H9 (cell line): Measurements from ENCODE around the gene BTN3A1. TPM values are rescaled to one million over a fixed set of nuclear protein-coding genes. Genes with fewer than 3 reads are reported as not detected.

ENCODE experiments used
- DNase-seq: peaks from one replicate; pipeline ENCODE4 v3.0.0-alpha.2; 2017
- H2AFZ ChIP-seq: one replicate; pipeline ENCODE4 v1.6.1; 2013; ENCODE audit warnings: mild to moderate bottlenecking, low read length, control low read depth, moderate library complexity
- H2AK5ac ChIP-seq: 2 replicates; pipeline ENCODE4 v1.6.1; 2013; ENCODE audit warnings: low read length, control low read depth, mixed read lengths; ENCODE audit not compliant: insufficient read length
- H2BK120ac ChIP-seq: one replicate; pipeline ENCODE4 v1.6.1; 2013; ENCODE audit warnings: low read depth, mild to moderate bottlenecking, low read length, control low read depth, inconsistent platforms; ENCODE audit not compliant: poor library complexity, severe bottlenecking
- H2BK12ac ChIP-seq: 2 replicates; pipeline ENCODE4 v1.6.1; 2013; ENCODE audit warnings: low read length, control low read depth, mixed read lengths, low read depth; ENCODE audit not compliant: insufficient read length
- H2BK15ac ChIP-seq: 2 replicates; pipeline ENCODE4 v1.6.1; 2013; ENCODE audit warnings: low read depth, low read length, control low read depth
- H2BK20ac ChIP-seq: one replicate; pipeline ENCODE4 v1.6.1; 2013; ENCODE audit warnings: low read depth, mild to moderate bottlenecking, low read length, control low read depth, inconsistent platforms; ENCODE audit not compliant: poor library complexity, severe bottlenecking
- H2BK5ac ChIP-seq: 2 replicates; pipeline ENCODE4 v1.6.1; 2013; ENCODE audit warnings: low read length, control low read depth, mixed read lengths; ENCODE audit not compliant: insufficient read length
- H3K14ac ChIP-seq: 2 replicates; pipeline ENCODE4 v1.6.1; 2013; ENCODE audit warnings: low read length, control low read depth; ENCODE audit not compliant: insufficient read depth
- H3K18ac ChIP-seq: 2 replicates; pipeline ENCODE4 v1.6.1; 2013; ENCODE audit warnings: low read depth, mild to moderate bottlenecking, mixed read lengths, low read length, control low read depth; ENCODE audit not compliant: insufficient read length
- H3K23ac ChIP-seq: 2 replicates; pipeline ENCODE4 v1.6.1; 2013; ENCODE audit warnings: low read length, control low read depth, mixed read lengths, low read depth; ENCODE audit not compliant: insufficient read length
- H3K23me2 ChIP-seq: 2 replicates; pipeline ENCODE4 v1.6.1; 2013; ENCODE audit warnings: low read depth, mild to moderate bottlenecking, mixed read lengths, low read length, control low read depth; ENCODE audit not compliant: insufficient read length, poor library complexity, severe bottlenecking
- H3K27ac ChIP-seq: 2 replicates; pipeline ENCODE4 v1.5.1; 2013; ENCODE audit warnings: low read length, control low read depth, mixed read lengths, low read depth; ENCODE audit not compliant: insufficient read length
- H3K27me3 ChIP-seq: 2 replicates; pipeline ENCODE4 v1.6.1; 2013; ENCODE audit warnings: low read length, control low read depth, inconsistent platforms; ENCODE audit not compliant: insufficient read depth
- H3K4ac ChIP-seq: 2 replicates; pipeline ENCODE4 v1.6.1; 2013; ENCODE audit warnings: low read depth, mild to moderate bottlenecking, control low read depth, inconsistent platforms, low read length, moderate library complexity
- H3K4me1 ChIP-seq: 2 replicates; pipeline ENCODE4 v1.6.1; 2013; ENCODE audit warnings: low read length, control low read depth, inconsistent platforms; ENCODE audit not compliant: insufficient read depth
- H3K4me2 ChIP-seq: 2 replicates; pipeline ENCODE4 v1.6.1; 2013; ENCODE audit warnings: low read length, control low read depth, mixed read lengths; ENCODE audit not compliant: insufficient read length, insufficient read depth
- H3K56ac ChIP-seq: 2 replicates; pipeline ENCODE4 v1.6.1; 2013; ENCODE audit warnings: low read depth, mild to moderate bottlenecking, mixed read lengths, low read length, control low read depth; ENCODE audit not compliant: insufficient read length
- H3K79me1 ChIP-seq: 2 replicates; pipeline ENCODE4 v1.6.1; 2013; ENCODE audit warnings: low read depth, mild to moderate bottlenecking, moderate library complexity, low read length, control low read depth, inconsistent platforms; ENCODE audit not compliant: insufficient read depth, poor library complexity, severe bottlenecking
- H3K79me2 ChIP-seq: 2 replicates; pipeline ENCODE4 v1.6.1; 2013; ENCODE audit warnings: low read length, control low read depth, inconsistent platforms; ENCODE audit not compliant: insufficient read depth
- H3K9ac ChIP-seq: 2 replicates; pipeline ENCODE4 v1.6.1; 2013; ENCODE audit warnings: low read length, control low read depth, mixed read lengths; ENCODE audit not compliant: insufficient read length; ENCODE audit errors: extremely low read depth
- H3K9me3 ChIP-seq: one replicate; pipeline ENCODE4 v1.6.1; 2013; ENCODE audit warnings: low read depth, low read length, inconsistent platforms; ENCODE audit not compliant: control insufficient read depth
- H3T11ph ChIP-seq: one replicate; pipeline ENCODE4 v1.6.1; 2013; ENCODE audit warnings: mild to moderate bottlenecking, low read length, control low read depth, inconsistent platforms
- H4K20me1 ChIP-seq: one replicate; pipeline ENCODE4 v1.6.1; 2013; ENCODE audit not compliant: control insufficient read depth, insufficient read length, insufficient read depth
- H4K5ac ChIP-seq: 2 replicates; pipeline ENCODE4 v1.6.1; 2013; ENCODE audit warnings: low read depth, mild to moderate bottlenecking, mixed read lengths, low read length, control low read depth; ENCODE audit not compliant: insufficient read length
- H4K8ac ChIP-seq: replicated peaks from 2 replicates; pipeline ENCODE4 v1.6.1; 2013; ENCODE audit warnings: low read length, control low read depth, mixed read lengths, low read depth; ENCODE audit not compliant: insufficient read length
- H4K91ac ChIP-seq: 2 replicates; pipeline ENCODE4 v1.6.1; 2013; ENCODE audit warnings: low read depth, mild to moderate bottlenecking, moderate library complexity, mixed read lengths, low read length, control low read depth; ENCODE audit not compliant: insufficient read length
- H3K27ac Mint-ChIP-seq, 3 experiments: 2 replicates in 2 of 3; 3 replicates in 1 of 3; pipeline ENCODE4 v1.8.0; 2020 to 2021; ENCODE audit warnings: mixed read lengths in 3 of 3, mild to moderate bottlenecking in 1 of 3, moderate library complexity in 1 of 3
- H3K27me3 Mint-ChIP-seq: 2 replicates; pipeline ENCODE4 v1.8.0; 2021; ENCODE audit warnings: low read depth, mild to moderate bottlenecking, moderate library complexity, mixed read lengths
- H3K36me3 Mint-ChIP-seq, 3 experiments: 2 replicates in 2 of 3; 3 replicates in 1 of 3; pipeline ENCODE4 v1.8.0; 2020 to 2021; ENCODE audit warnings: low read depth in 3 of 3, mixed read lengths in 3 of 3; ENCODE audit not compliant: insufficient read depth in 1 of 3
- H3K4me1 Mint-ChIP-seq, 2 experiments: 2 replicates each; pipeline ENCODE4 v1.8.0; 2020; ENCODE audit warnings: mixed read lengths in 2 of 2
- H3K4me3 Mint-ChIP-seq, 2 experiments: 2 replicates in 1 of 2; 3 replicates in 1 of 2; pipeline ENCODE4 v1.8.0; 2020 to 2021; ENCODE audit warnings: mild to moderate bottlenecking in 2 of 2, mixed read lengths in 2 of 2, moderate library complexity in 1 of 2
- H3K9me3 Mint-ChIP-seq, 2 experiments: 2 replicates in 1 of 2; 3 replicates in 1 of 2; pipeline ENCODE4 v1.8.0; 2020; ENCODE audit warnings: mild to moderate bottlenecking in 2 of 2, mixed read lengths in 2 of 2, moderate library complexity in 1 of 2
- WGBS: extraction: QIAGEN DNeasy Blood & Tissue Kit; methylation state at CpG from one replicate; pipeline ENCODE4 v1.1.7; 2013; ENCODE audit warnings: missing lambda C conversion rate, low lambda C conversion rate, mixed read lengths; ENCODE audit not compliant: insufficient read length; ENCODE audit errors: extremely low coverage; 5-methylcytosine and 5-hydroxymethylcytosine counted together
- total RNA-seq: library from RNA; stranded (reverse); gene quantifications from 2 replicates; pipeline ENCODE4 v1.2.1, GENCODE V29; 2021
- TF ChIP-seq, protein P1 (sequence below): fragments of 200-600 bp; sonication (generic); conservative IDR thresholded peaks from 3 replicates; pipeline ENCODE4 v1.8.0; 2021; ENCODE audit warnings: antibody characterized with exemption, mild to moderate bottlenecking

Gene BTN3A1
- total RNA-seq, 1 experiment from 2014 or later: 2.5 TPM

DNA sequence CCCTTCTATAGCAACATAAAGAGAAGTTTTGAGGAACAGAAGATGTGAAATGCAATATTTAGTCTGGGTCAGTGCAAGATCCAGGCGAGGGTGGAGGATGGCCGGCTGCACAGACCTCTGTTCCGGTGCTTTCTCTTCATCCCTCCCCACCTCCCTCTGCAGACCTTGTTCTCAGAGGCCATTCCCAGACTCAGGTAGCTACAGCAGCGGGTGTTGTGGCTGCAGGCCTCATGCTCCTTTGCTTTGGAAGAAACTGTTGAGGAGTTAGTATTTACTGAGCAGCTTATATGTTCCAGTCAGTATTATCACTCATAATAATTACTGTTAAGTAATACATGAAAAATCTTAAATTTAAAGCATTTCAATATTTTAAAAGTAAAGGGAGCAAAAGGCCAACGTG lies 39.9 kb downstream of the BTN3A1 start:
- no peak overlapping the region for H3K27ac Mint-ChIP-seq
- H2AFZ ChIP-seq: no peak overlapping the region
- no peak overlapping the region for H3K18ac ChIP-seq

More for the DNA sequence above, 39.9 kb downstream of the BTN3A1 start:
- no peak overlapping the region for H4K5ac ChIP-seq
- H2BK5ac ChIP-seq: no peak overlapping the region
- no peak overlapping the region for H4K8ac ChIP-seq
- H3K27me3 ChIP-seq: no peaks in the 10 kb centered on the region
- no peak for DNase-seq
- H3K36me3 Mint-ChIP-seq: no peaks in the 10 kb centered on the region
- no peaks in the 10 kb centered on the region for H4K20me1 ChIP-seq
- H3K23me2 ChIP-seq: no peaks in the 10 kb centered on the region
- H2BK20ac ChIP-seq: no peak overlapping the region
- H3K9me3 Mint-ChIP-seq: no peaks in the 10 kb centered on the region
- no peaks in the 10 kb centered on the region for H3K4me1 Mint-ChIP-seq
- H2BK12ac ChIP-seq: no peak overlapping the region
- no peak overlapping the region; the same call in 1 of the 2 replicates for H3K14ac ChIP-seq
- no peaks in the 10 kb centered on the region for H3K4me1 ChIP-seq
- no peaks in the 10 kb centered on the region for H3K79me2 ChIP-seq
- no peaks in the 10 kb centered on the region for H3K79me1 ChIP-seq
- H2BK15ac ChIP-seq: no peak overlapping the region
- peaks cover 5% of the 10 kb centered on the region for H3K27me3 Mint-ChIP-seq
- H3K23ac ChIP-seq: no peak overlapping the region
- H3K4ac ChIP-seq: no peak overlapping the region
- no peaks in the 10 kb centered on the region for H3K9me3 ChIP-seq
- no peak overlapping the region for H3K4me3 Mint-ChIP-seq
- H2AK5ac ChIP-seq: no peak overlapping the region
- H3K9ac ChIP-seq: no peak overlapping the region
- no peak overlapping the region for H3K4me2 ChIP-seq
- TF ChIP-seq, protein P1, sequence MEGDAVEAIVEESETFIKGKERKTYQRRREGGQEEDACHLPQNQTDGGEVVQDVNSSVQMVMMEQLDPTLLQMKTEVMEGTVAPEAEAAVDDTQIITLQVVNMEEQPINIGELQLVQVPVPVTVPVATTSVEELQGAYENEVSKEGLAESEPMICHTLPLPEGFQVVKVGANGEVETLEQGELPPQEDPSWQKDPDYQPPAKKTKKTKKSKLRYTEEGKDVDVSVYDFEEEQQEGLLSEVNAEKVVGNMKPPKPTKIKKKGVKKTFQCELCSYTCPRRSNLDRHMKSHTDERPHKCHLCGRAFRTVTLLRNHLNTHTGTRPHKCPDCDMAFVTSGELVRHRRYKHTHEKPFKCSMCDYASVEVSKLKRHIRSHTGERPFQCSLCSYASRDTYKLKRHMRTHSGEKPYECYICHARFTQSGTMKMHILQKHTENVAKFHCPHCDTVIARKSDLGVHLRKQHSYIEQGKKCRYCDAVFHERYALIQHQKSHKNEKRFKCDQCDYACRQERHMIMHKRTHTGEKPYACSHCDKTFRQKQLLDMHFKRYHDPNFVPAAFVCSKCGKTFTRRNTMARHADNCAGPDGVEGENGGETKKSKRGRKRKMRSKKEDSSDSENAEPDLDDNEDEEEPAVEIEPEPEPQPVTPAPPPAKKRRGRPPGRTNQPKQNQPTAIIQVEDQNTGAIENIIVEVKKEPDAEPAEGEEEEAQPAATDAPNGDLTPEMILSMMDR: no peak
- no peak overlapping the region for H3T11ph ChIP-seq
- WGBS: no CpG with 5 or more reads among the region's 5 CpGs
- H2BK120ac ChIP-seq: no peak overlapping the region
- no peak overlapping the region for H3K56ac ChIP-seq
- H3K27ac ChIP-seq: no peak overlapping the region
- H4K91ac ChIP-seq: no peak overlapping the region
